ENCODE measurements around the gene FAM53B. TPM values are rescaled to one million over a fixed set of nuclear protein-coding genes. Genes with fewer than 3 reads are reported as not detected.

Gene FAM53B
- total and polyA plus RNA-seq, 3 experiments from 2014 or later = 28.8 to 41.6 (median 29.2) TPM

GRCh38 chr10:124593431-124593985, 150.7 kb downstream of the FAM53B start:
- H3K36me3 ChIP-seq (ENCODE audit: insufficient read depth, low read length) = no peaks in the 10 kb centered on the region
- POLR2A ChIA-PET = no interaction called here

GRCh38 chr10:124592736-124593430, 151.3 kb downstream of the FAM53B start:
- Mint-ChIP-seq H3K4me1 (peaks cover 0 to 1% (median 0%) of the 10 kb centered on the region in 3 donors), H3K27me3 (peaks cover 0 to 3% of the 10 kb centered on the region in 2 donors), H3K27ac (no peak overlapping the region), H3K9me3 (peaks cover 0 to 2% (median 0%) of the 10 kb centered on the region in 5 donors), H3K4me3 (no peak overlapping the region), H3K36me3 (peaks cover 0 to 6% (median 5%) of the 10 kb centered on the region in 3 donors)
- Histone ChIP-seq H3K9me3 (ENCODE audit: low read length) (no peaks in the 10 kb centered on the region), H3K27me3 (ENCODE audit: insufficient read depth, low read length, poor library complexity, severe bottlenecking) (no peaks in the 10 kb centered on the region), H3K4me3 (ENCODE audit: low read length) (no peak overlapping the region), H3K4me1 (ENCODE audit: insufficient read depth, low read length) (no peaks in the 10 kb centered on the region), H3K27ac (ENCODE audit: low read depth, low read length) (no peak overlapping the region), H3K36me3 (ENCODE audit: insufficient read depth, low read length) (no peaks in the 10 kb centered on the region)
- ChIA-PET POLR2A (no interaction called here), CTCF (interaction anchor here (1.1 to 1.4 kb wide), 2 partner anchors 16 to 152 kb away, joined by 3 read pairs; no protein-coding TSS in a partner anchor)
- DNase-seq = peak in 1 of 5 donors; percentile 35

More at GRCh38 chr10:124593431-124593985, 150.7 kb downstream of the FAM53B start:
- H3K27ac Mint-ChIP-seq = no peak overlapping the region
- H3K36me3 Mint-ChIP-seq = peaks cover 0 to 6% (median 5%) of the 10 kb centered on the region in 3 donors
- peaks cover 0 to 2% (median 0%) of the 10 kb centered on the region in 5 donors for H3K9me3 Mint-ChIP-seq
- H3K27me3 ChIP-seq (ENCODE audit: insufficient read depth, low read length, poor library complexity, severe bottlenecking) = no peaks in the 10 kb centered on the region
- H3K4me1 ChIP-seq (ENCODE audit: insufficient read depth, low read length) = no peaks in the 10 kb centered on the region
- H3K4me3 ChIP-seq (ENCODE audit: low read length) = no peak overlapping the region
- H3K27ac ChIP-seq (ENCODE audit: low read depth, low read length) = no peak overlapping the region
- CTCF ChIA-PET = interaction anchor here (1.1 kb wide), 1 partner anchor 15 kb away, joined by 3 read pairs; no protein-coding TSS in a partner anchor
- peaks cover 0 to 3% of the 10 kb centered on the region in 2 donors for H3K27me3 Mint-ChIP-seq
- H3K4me3 Mint-ChIP-seq = no peak overlapping the region
- peaks cover 0 to 1% (median 0%) of the 10 kb centered on the region in 3 donors for H3K4me1 Mint-ChIP-seq
- no peaks in the 10 kb centered on the region for H3K9me3 ChIP-seq (ENCODE audit: low read length)
- peak in 1 of 5 donors; percentile 46 for DNase-seq

- peak in 1 of 5 donors; percentile 8 for DNase-seq
- Mint-ChIP-seq H3K27me3 (peaks cover 0 to 3% of the 10 kb centered on the region in 2 donors), H3K9me3 (peaks cover 0 to 2% (median 0%) of the 10 kb centered on the region in 5 donors), H3K27ac (no peak overlapping the region), H3K4me3 (no peak overlapping the region), H3K36me3 (peaks cover 0 to 6% (median 5%) of the 10 kb centered on the region in 3 donors), H3K4me1 (peaks cover 0 to 1% (median 0%) of the 10 kb centered on the region in 3 donors)
- no peaks in the 10 kb centered on the region for H3K27me3 ChIP-seq (ENCODE audit: insufficient read depth, low read length, poor library complexity, severe bottlenecking)
- H3K4me3 ChIP-seq (ENCODE audit: low read length) = no peak overlapping the region
- H3K9me3 ChIP-seq (ENCODE audit: low read length) = no peaks in the 10 kb centered on the region
- H3K27ac ChIP-seq (ENCODE audit: low read depth, low read length) = no peak overlapping the region
- no peaks in the 10 kb centered on the region for H3K4me1 ChIP-seq (ENCODE audit: insufficient read depth, low read length)
- ChIA-PET CTCF (interaction anchor here (1.1 to 1.4 kb wide), 2 partner anchors 17 to 153 kb away, joined by 3 read pairs; no protein-coding TSS in a partner anchor), POLR2A (no interaction called here)
- no peaks in the 10 kb centered on the region for H3K36me3 ChIP-seq (ENCODE audit: insufficient read depth, low read length)
These were observed 152.1 kb downstream of the FAM53B start for GRCh38 chr10:124592101-124592500.

- Histone ChIP-seq H3K4me3 (ENCODE audit: low read length) (no peak overlapping the region), H3K4me1 (ENCODE audit: insufficient read depth, low read length) (no peaks in the 10 kb centered on the region), H3K27ac (ENCODE audit: low read depth, low read length) (no peak overlapping the region), H3K9me3 (ENCODE audit: low read length) (no peaks in the 10 kb centered on the region), H3K27me3 (ENCODE audit: insufficient read depth, low read length, poor library complexity, severe bottlenecking) (no peaks in the 10 kb centered on the region), H3K36me3 (ENCODE audit: insufficient read depth, low read length) (no peaks in the 10 kb centered on the region)
- POLR2A ChIA-PET = no interaction called here
- peaks cover 0 to 3% of the 10 kb centered on the region in 2 donors for H3K27me3 Mint-ChIP-seq
- peaks cover 0 to 1% (median 0%) of the 10 kb centered on the region in 3 donors for H3K4me1 Mint-ChIP-seq
- CTCF ChIA-PET = no interaction called here
- no peak overlapping the region for H3K4me3 Mint-ChIP-seq
- peak overlapping the region in 1 of 8 donors; percentile 74 for H3K27ac Mint-ChIP-seq
- H3K9me3 Mint-ChIP-seq = peaks cover 0 to 2% (median 0%) of the 10 kb centered on the region in 5 donors
- H3K36me3 Mint-ChIP-seq = peaks cover 0 to 5% (median 5%) of the 10 kb centered on the region in 3 donors
- DNase-seq = peak in 1 of 5 donors; percentile 36
These were observed 153.1 kb downstream of the FAM53B start for GRCh38 chr10:124591123-124591495.

- H3K9me3 ChIP-seq (ENCODE audit: low read length) = no peaks in the 10 kb centered on the region
These were observed 153.7 kb downstream of the FAM53B start for GRCh38 chr10:124590216-124591122.

GRCh38 chr10:124589491-124590041, 154.6 kb downstream of the FAM53B start:
- ChIA-PET CTCF (no interaction called here), POLR2A (no interaction called here)
- Histone ChIP-seq H3K9me3 (ENCODE audit: low read length) (no peaks in the 10 kb centered on the region), H3K27ac (ENCODE audit: low read depth, low read length) (no peak overlapping the region), H3K36me3 (ENCODE audit: insufficient read depth, low read length) (no peaks in the 10 kb centered on the region), H3K27me3 (ENCODE audit: insufficient read depth, low read length, poor library complexity, severe bottlenecking) (no peaks in the 10 kb centered on the region), H3K4me1 (ENCODE audit: insufficient read depth, low read length) (no peaks in the 10 kb centered on the region), H3K4me3 (ENCODE audit: low read length) (no peak overlapping the region)
- Mint-ChIP-seq H3K36me3 (peaks cover 0 to 5% (median 3%) of the 10 kb centered on the region in 3 donors), H3K27ac (no peak overlapping the region), H3K27me3 (peaks cover 0 to 3% of the 10 kb centered on the region in 2 donors), H3K9me3 (peaks cover 0 to 2% (median 0%) of the 10 kb centered on the region in 5 donors), H3K4me3 (no peak overlapping the region), H3K4me1 (no peaks in the 10 kb centered on the region)
- DNase-seq = peak in 1 of 5 donors; percentile 41

More at GRCh38 chr10:124590216-124591122, 153.7 kb downstream of the FAM53B start:
- ChIA-PET POLR2A (no interaction called here), CTCF (no interaction called here)
- Mint-ChIP-seq H3K4me1 (peaks cover 0 to 1% (median 0%) of the 10 kb centered on the region in 3 donors), H3K9me3 (peaks cover 0 to 2% (median 0%) of the 10 kb centered on the region in 5 donors), H3K4me3 (peak overlapping the region in 1 of 7 donors; percentile 66), H3K27me3 (peaks cover 0 to 3% of the 10 kb centered on the region in 2 donors), H3K27ac (no peak overlapping the region), H3K36me3 (peaks cover 0 to 5% (median 3%) of the 10 kb centered on the region in 3 donors)
- Histone ChIP-seq H3K4me1 (ENCODE audit: insufficient read depth, low read length) (no peaks in the 10 kb centered on the region), H3K27me3 (ENCODE audit: insufficient read depth, low read length, poor library complexity, severe bottlenecking) (no peaks in the 10 kb centered on the region), H3K27ac (ENCODE audit: low read depth, low read length) (no peak overlapping the region), H3K36me3 (ENCODE audit: insufficient read depth, low read length) (no peaks in the 10 kb centered on the region), H3K4me3 (ENCODE audit: low read length) (no peak overlapping the region)
- DNase-seq = peak in 1 of 5 donors; percentile 33

- CTCF ChIA-PET = no interaction called here
These were observed 155.3 kb downstream of the FAM53B start for GRCh38 chr10:124588736-124589490.

More at GRCh38 chr10:124588736-124589490, 155.3 kb downstream of the FAM53B start:
- Histone ChIP-seq H3K4me3 (ENCODE audit: low read length) (no peak overlapping the region), H3K27me3 (ENCODE audit: insufficient read depth, low read length, poor library complexity, severe bottlenecking) (no peaks in the 10 kb centered on the region), H3K36me3 (ENCODE audit: insufficient read depth, low read length) (no peaks in the 10 kb centered on the region), H3K4me1 (ENCODE audit: insufficient read depth, low read length) (no peaks in the 10 kb centered on the region), H3K27ac (ENCODE audit: low read depth, low read length) (no peak overlapping the region), H3K9me3 (ENCODE audit: low read length) (no peaks in the 10 kb centered on the region)
- DNase-seq = peak in 1 of 5 donors; percentile 41
- H3K4me1 Mint-ChIP-seq = no peaks in the 10 kb centered on the region
- H3K36me3 Mint-ChIP-seq = peaks cover 0 to 5% (median 3%) of the 10 kb centered on the region in 3 donors
- H3K27ac Mint-ChIP-seq = no peak overlapping the region
- POLR2A ChIA-PET = no interaction called here
- peaks cover 0 to 3% of the 10 kb centered on the region in 2 donors for H3K27me3 Mint-ChIP-seq
- H3K4me3 Mint-ChIP-seq = no peak overlapping the region
- peaks cover 0 to 2% (median 0%) of the 10 kb centered on the region in 5 donors for H3K9me3 Mint-ChIP-seq

All from CD8-positive, alpha-beta memory T cell (primary cell).